ENCODE data around the gene FPR2.

GRCh38 chr19:51713319-51714285, 47.4 kb upstream of the FPR2 start:
- TF ChIP-seq CTCF (IDR thresholded peaks at IDR 0.05): no peak
- TF ChIP-seq POLR2A (IDR thresholded peaks at IDR 0.05): no peak
